Stimulated activated CD4-positive, alpha-beta T cell treated with anti-CD3 and anti-CD28 coated beads, Interleukin-12 subunit alpha, Interleukin-12 subunit beta, amount 100 ng/mL, for 48 hours (primary cell): ENCODE measurements around the gene PODNL1.

Experiments
- DNase-seq, 3 donors: peaks; one replicate each; pipeline ENCODE4 v3.0.0-alpha.2; 2020; ENCODE audit warnings: low read depth in 2 of 3, low spot score in 1 of 3

Gene PODNL1

GRCh38 chr19:13959141-13959961, 21.1 kb upstream of the PODNL1 start:
- no peak for DNase-seq

DNA sequence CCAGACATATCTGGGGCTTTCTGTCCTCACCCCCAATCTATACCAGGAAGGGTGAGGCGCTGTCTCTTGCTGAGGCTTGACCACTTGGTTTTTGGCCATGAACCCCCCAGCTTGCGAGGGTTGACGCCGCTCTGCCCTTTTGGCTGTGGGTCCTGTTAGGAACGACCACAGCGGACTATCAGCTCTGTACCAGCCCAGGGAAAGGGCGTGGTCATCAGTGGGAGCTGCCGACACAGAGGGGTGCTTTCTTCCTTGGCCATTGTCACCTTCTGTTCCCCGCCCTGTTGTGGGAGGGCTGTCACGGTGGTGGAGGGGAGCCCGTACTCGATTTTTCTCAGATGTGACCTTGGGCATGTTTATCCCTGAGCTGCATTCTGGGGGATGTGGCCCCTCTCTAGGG, 19.8 kb upstream of the PODNL1 start:
- DNase-seq, result no peak

DNA sequence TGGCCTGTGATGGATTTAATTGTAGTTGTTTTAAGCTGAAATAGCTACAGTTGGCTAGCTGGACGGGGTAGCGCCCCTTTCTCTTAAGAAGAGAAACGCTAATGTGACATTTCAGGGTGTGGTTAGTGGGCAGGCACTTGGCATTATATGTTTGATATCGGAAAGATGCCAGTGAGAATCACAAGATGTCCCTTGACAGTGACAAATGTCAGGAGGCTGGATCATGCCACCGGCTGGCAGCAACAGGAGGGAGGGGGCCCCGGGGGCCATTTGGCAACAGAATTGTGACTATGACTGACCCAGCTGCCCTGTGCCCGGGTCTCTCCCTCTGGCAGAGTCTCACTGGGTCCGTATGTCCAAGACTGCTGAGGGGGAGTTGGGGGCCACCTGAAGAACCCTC, 18.8 kb upstream of the PODNL1 start:
- DNase-seq, result no peak

DNA sequence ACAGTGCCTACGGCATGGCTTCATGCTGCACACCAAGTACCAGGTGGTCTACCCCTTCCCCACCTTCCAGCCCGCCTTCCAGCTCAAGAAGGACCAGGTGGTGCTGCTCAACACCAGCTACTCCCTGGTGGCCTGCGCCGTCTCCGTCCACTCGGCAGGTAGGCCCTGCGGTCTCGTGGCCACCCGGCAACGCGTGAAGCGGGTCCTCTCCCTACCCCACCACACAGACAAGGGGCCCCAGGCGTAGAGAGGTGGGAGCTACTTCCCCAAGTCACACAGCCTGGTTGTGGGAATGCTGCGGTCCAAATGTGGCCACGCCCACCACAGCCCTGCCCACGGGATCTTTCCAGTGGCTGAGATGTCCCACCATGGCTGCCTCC, 18.1 kb upstream of the PODNL1 start:
- no peak for DNase-seq

DNA sequence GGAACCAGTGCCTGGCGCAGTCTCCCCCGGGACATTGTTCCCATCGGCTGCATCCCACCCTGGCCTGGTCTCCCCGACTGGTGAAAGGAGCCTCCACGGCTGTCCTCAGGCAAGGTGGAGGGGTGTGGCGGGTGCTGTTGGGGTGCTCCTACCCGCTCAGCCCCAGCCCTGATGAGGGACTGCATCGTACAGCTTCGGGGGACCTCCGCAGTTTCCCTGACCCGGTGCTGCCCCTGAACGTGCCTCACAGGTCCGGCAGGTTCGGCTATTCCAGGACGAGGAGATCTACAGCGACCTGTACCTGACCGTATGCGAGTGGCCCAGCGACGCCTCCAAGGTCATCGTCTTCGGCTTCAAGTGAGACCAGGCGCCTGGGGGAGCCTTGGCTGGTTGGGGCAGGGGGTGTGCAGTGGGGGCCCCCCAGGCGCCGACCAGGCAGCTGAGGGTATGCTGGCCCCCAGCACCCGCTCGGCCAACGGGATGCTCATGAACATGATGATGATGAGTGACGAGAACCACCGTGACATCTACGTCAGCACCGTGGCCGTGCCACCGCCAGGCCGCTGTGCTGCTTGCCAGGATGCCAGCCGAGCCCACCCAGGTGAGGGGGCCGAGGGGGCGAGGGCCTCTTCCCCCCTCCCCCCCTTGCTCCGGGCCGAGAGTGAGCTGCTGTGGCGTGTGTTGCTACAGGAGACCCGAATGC, 17.6 kb upstream of the PODNL1 start:
- DNase-seq, result no peak

GRCh38 chr19:13954185-13954584, 16.0 kb upstream of the PODNL1 start:
- no peak for DNase-seq

GRCh38 chr19:13952931-13953531, 14.8 kb upstream of the PODNL1 start:
- no peak for DNase-seq

- peak; percentile 98 to 99 (median 99) for DNase-seq
These were observed 14.1 kb upstream of the PODNL1 start, which contains the start of gene DCAF15 for GRCh38 chr19:13952154-13952930. DCAF15 (plus strand) TSS chr19:13952509; CDS start chr19:13952513, 4 bp downstream.

GRCh38 chr19:13951799-13952153, 13.6 kb upstream of the PODNL1 start:
- no peak for DNase-seq

DNA sequence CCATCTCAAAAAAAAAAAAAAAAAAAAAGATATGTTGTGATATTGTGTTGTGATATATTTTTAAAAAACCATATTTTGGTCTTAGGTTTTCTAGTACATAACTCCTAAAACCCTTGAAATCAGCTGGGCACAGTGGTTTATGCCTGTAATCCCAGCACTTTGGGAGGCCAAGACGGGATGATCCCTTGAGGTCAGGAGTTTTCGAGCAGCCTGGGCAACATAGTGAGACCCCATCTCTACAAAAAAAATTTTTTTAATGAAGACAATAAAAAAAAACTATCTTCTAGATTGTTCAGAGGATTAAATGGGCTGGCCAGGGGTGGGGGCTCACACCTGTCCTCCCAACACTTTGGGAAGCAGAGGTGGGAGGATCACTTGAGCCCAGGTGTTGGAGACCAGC, 12.8 kb upstream of the PODNL1 start:
- DNase-seq, result no peak

DNA sequence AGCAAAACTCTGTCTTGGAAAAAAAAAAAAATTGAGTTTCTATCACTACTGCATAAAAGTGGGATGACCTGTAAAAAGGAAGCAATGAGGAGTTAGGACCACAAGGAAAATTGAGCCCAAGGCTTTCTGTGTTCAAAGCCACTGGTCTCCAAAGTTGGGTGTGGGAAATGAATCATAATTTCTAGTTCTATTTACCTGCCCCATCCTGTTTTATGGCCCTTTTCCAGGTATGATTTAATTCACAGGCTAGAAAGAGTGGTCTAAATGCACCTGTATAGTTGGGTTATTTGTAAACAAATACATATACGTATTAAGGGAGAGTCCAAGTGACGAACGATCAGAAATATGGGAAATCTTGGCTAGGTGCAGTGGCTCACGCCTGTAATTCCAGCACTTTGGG, 8.2 kb upstream of the PODNL1 start:
- no peak for DNase-seq

DNA sequence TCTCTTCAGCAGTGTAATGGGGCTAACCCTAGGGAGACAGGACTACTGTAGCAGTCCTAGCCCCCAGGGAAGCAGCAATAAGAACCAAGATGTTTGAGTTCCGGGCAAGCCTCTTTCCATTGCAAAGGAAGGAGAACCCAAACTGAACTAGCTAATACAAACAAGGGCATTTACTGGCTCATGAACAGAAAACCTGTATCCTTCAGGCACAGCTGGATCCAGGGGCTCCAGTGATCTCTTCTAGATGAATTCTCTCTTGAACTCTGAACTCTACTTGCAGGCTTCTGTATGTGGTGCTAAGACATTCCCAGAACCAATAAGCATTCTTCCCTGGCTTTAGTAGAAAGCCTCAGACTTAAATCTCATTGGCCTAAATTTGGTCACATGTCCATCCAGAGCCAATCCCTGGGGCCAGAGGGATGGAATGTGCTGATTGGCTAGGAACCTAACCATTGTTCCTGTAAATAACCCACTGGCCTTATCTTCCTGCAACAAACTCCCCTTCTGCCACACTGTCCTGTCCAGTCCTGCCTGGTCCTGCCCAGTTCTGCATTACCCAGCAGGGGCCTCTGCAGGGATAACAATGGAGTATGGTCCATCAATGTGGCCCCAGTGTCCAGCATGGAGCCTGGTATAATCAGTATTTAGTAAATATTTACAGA, 3.9 kb upstream of the PODNL1 start:
- DNase-seq, result no peak

DNA sequence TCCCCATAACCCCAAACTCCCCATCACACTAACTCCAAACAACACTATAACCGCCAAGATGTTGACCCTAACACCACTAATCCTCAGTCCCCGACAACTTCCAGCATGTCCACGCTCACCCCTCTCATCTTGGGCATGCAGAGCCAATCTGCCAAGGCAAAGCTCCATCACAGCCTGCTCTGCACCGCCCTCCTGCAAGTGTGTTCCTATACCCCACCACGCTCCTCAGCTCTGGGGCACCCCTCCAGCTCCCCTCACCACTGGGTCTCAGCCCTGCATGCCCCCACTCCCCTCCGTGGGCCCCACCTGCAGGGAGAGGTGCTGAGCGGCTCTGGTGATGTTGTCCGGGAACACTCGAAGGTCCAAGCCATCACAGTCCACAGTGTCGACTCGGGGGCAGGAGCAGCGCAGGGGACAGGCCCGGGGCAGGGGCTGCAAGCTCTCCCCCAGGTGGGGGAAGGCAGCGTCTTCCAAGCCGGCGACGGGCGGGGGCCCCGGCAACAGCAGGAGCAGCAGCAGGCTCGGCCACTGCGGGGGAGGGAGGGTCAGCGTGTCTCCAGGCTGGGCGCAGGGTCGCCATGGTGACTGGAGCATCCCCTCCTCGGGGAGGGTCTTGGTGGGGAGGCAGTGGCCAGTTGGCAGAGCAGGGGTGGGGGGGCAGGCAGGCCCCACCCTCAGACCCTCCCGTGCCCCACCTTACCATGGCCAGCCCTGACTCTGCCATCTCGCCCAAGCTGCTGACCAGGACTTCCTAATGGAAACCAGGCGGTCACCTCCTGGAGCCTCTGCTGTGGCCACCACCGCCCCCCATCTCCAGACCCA, 527 bp downstream of the PODNL1 start:
- DNase-seq, result no peak

DNA sequence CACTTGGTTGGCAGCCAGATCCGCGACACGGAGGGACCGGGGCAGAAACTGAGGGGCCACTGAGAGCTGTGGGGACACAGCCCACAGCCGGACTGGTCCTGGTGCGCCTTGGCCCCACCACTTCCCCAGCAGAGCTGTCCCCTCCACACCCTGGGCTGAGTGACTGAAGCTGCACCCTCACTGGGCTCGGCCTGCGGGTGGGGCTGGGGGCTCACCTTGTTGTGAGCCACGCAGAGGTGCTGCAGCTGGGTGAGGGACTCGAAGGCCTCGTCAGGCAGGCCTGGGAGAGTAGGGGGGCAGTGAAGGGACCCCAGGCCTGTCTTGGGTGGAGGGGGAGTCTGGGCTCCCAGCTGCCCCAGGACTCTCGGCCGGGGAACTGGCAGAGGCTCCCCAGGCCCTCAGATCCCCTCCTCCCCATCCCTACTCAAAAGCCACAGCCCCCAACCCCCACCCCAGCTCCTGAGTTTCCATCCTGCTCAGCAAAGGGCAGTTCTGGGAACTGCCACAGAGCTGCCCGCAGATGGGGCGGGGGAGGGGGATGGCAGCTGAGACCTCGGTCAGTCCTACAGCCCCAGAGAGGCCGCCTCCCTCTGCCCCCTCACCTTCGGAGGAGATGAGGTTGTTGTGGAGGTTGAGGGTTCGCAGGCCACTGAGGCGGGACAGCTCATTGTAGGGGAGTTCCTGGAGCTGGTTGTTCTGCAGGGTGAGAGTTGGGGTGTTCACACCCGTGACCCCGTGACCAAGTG, 2.3 kb downstream of the PODNL1 start:
- DNase-seq, result no peak

DNA sequence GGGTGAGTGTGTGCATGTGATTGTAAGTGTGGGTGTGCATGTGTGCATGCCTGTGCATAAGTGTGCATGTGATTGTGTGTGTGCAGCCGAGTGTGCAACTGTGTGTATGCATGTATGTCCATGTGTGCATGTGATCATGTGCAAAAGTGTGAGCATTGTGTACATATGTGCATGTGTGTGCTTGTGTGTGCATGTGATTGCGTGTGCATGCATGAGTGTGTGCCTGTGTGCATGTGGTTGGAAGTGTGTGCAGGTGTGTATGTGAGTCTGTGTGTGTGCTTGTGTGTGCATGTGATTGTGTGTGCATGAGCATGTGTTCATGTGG, 3.5 kb downstream of the PODNL1 start:
- no peak for DNase-seq

- no peak for DNase-seq
These were observed 5.3 kb downstream of the PODNL1 start for GRCh38 chr19:13932911-13933393.

DNA sequence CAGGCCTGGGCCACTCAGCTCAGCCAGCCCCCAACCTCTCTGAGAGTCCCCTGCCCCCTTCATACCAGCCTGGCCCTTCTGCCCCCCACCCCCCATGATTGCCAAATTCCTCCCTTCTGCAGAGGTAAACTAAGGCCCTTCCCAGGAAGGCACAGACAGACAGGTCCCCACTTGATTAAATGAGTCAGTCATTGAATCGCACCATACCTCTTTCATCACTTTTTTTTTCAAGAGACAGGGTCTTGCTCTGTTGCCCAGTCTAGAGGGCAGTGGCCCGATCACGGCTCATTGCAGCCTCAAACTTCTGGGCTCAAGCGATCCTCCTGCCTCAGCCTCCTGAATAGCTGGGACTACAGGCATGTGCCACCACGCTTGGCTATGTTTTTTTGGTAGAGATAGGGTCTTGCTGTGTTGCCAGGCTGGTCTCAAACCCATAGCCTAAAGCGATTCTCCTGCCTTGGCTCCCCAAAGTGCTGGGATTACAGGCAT, 6.0 kb downstream of the PODNL1 start:
- no peak for DNase-seq

DNA sequence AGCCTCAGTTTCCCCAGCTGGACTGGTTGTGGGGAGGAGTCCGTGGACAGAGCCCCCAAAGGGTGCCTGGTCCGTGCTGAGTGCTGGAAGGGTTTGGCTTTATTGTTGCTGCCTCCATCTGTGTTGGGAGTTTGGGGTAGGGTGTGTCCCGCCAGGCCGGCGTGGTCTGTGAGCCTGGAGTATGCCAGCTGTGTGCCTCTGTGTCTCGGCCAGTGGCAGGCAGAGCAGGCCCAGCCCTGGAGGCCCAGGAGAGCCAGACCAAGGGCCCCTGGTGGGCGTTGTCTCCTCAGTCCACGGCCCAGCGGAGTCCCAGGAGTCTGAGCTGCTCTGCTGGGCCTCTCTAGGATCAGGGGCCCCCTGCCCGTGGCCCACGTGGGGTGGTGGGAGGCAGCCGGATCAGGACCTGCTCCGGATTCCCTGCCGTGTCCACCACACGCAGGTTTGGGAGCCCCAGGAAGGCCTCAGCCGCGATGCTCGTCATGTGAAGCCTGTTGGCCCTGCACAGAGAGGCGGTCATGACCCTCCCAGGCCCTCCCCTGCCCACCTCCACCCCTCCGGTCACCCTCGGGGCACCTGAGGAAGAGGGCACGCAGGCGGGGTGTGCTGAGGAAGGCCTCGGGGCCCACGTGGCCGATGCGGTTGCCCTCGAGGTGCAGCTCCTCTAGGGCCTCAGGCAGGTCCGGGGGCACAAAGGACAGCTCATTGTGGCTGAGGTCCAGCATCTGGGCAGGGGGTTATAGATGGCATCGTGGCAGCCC, 6.6 kb downstream of the PODNL1 start:
- no peak for DNase-seq

- no peak for DNase-seq
These were observed 7.8 kb downstream of the PODNL1 start for GRCh38 chr19:13930402-13930801.
